ENCODE measurements around the gene CARD11. TPM values are rescaled to one million over a fixed set of nuclear protein-coding genes. Genes with fewer than 3 reads are reported as not detected.

CARD11 gene
- total RNA-seq, 4 donors from 2014 or later = 0.96 to 47.5 (median 6.6) TPM

- in situ Hi-C loops (cut with MboI; ENCODE audit: low pct_ligation_motif_present in 1 of 4, low pct_unique_long_range_greater_than_20kb in 1 of 4, low sequenced_read_pairs in 3 of 4) (no loop called here), intact Hi-C loops (cut with DNase I; ENCODE audit: low total_unique reads) (no loop called here)
- H3K27ac ChIP-seq = no peak overlapping the region
- no peaks in the 10 kb centered on the region for H3K4me1 ChIP-seq
- 50 to 83% methylated on average over 2 to 33 of the region's 33 CpGs for WGBS, 2 donors (ENCODE audit: low coverage in 1 of 2)
- no peaks in the 10 kb centered on the region for H3K36me3 ChIP-seq
- no peak overlapping the region for H3K4me3 ChIP-seq
- DNase-seq = no peak
- no peaks in the 10 kb centered on the region for H3K9me3 ChIP-seq
- H3K27me3 ChIP-seq = peaks cover 5% of the 10 kb centered on the region
- TF ChIP-seq POLR2AphosphoS5 (IDR thresholded peaks at IDR 0.05) = no peak
- TF ChIP-seq EP300 (IDR thresholded peaks at IDR 0.05; ENCODE audit: low read depth) = no peak
- TF ChIP-seq CTCF (IDR thresholded peaks at IDR 0.05) = no peak
- TF ChIP-seq POLR2A (IDR thresholded peaks at IDR 0.05) = no peak
Measured at GRCh38 chr7:2932402-2933251, 111.0 kb downstream of the CARD11 start.

GRCh38 chr7:2931034-2931415 lies 112.6 kb downstream of the CARD11 start:
- Histone ChIP-seq H3K9me3 (no peaks in the 10 kb centered on the region), H3K36me3 (no peaks in the 10 kb centered on the region), H3K27ac (no peak overlapping the region), H3K27me3 (peaks cover 5% of the 10 kb centered on the region), H3K4me3 (no peak overlapping the region), H3K4me1 (no peaks in the 10 kb centered on the region)
- in situ Hi-C loops (cut with MboI; ENCODE audit: low pct_ligation_motif_present in 1 of 4, low pct_unique_long_range_greater_than_20kb in 1 of 4, low sequenced_read_pairs in 3 of 4) (no loop called here), intact Hi-C loops (cut with DNase I; ENCODE audit: low total_unique reads) (no loop called here)
- DNase-seq = no peak
- TF ChIP-seq POLR2AphosphoS5 (IDR thresholded peaks at IDR 0.05) (no peak), EP300 (IDR thresholded peaks at IDR 0.05; ENCODE audit: low read depth) (no peak), CTCF (IDR thresholded peaks at IDR 0.05) (no peak), POLR2A (IDR thresholded peaks at IDR 0.05) (no peak)
- WGBS, 2 donors (ENCODE audit: low coverage in 1 of 2) = 92% methylated on average over 9 of the region's 9 CpGs; no CpG with 5 or more reads in 1 of the 2 donors

GRCh38 chr7:2930310-2931033 lies 113.2 kb downstream of the CARD11 start:
- DNase-seq = no peak
- H3K36me3 ChIP-seq = no peaks in the 10 kb centered on the region

More at GRCh38 chr7:2930310-2931033, 113.2 kb downstream of the CARD11 start:
- no peak overlapping the region for H3K4me3 ChIP-seq
- WGBS, 2 donors (ENCODE audit: low coverage in 1 of 2) = 91% methylated on average over 13 of the region's 13 CpGs; no CpG with 5 or more reads in 1 of the 2 donors
- no peak overlapping the region for H3K27ac ChIP-seq
- H3K4me1 ChIP-seq = no peaks in the 10 kb centered on the region
- H3K27me3 ChIP-seq = peaks cover 5% of the 10 kb centered on the region
- intact Hi-C loops (cut with DNase I; ENCODE audit: low total_unique reads) (no loop called here), in situ Hi-C loops (cut with MboI; ENCODE audit: low pct_ligation_motif_present in 1 of 4, low pct_unique_long_range_greater_than_20kb in 1 of 4, low sequenced_read_pairs in 3 of 4) (no loop called here)
- no peaks in the 10 kb centered on the region for H3K9me3 ChIP-seq
- TF ChIP-seq CTCF (IDR thresholded peaks at IDR 0.05) (no peak), POLR2AphosphoS5 (IDR thresholded peaks at IDR 0.05) (no peak), EP300 (IDR thresholded peaks at IDR 0.05; ENCODE audit: low read depth) (no peak), POLR2A (IDR thresholded peaks at IDR 0.05) (no peak)
